Tibial artery (tissue), 4 donors: ENCODE data around the gene ADIPOR1.

ENCODE experiments used
- DNase-seq, 2 donors: peaks; one replicate each; pipeline ENCODE4 v3.0.0-alpha.2; 2019
- H3K27ac ChIP-seq, 2 donors: fragments of 200-600 bp; sonication (generic) in 1 of 2; 1 replicate in 1 of 2; 2 replicates in 1 of 2; pipeline ENCODE4 v1.5.1; 2018 to 2019; ENCODE audit warnings: mild to moderate bottlenecking in 1 of 2
- H3K27me3 ChIP-seq, 2 donors: fragments of 200-600 bp; sonication (generic) in 1 of 2; one replicate each; pipeline versions ENCODE4 v1.5.1 to v1.6.0; 2016 to 2019
- H3K36me3 ChIP-seq, 3 donors: fragments of 200-600 bp; sonication (generic) in 2 of 3; one replicate each; pipeline ENCODE4 v1.5.1; 2016 to 2019; ENCODE audit warnings: mild to moderate bottlenecking in 2 of 3
- H3K4me1 ChIP-seq, 4 donors: fragments of 200-600 bp; sonication (generic) in 2 of 4; 1 replicate in 3 of 4; 2 replicates in 1 of 4; pipeline ENCODE4 v1.5.1; 2016 to 2019
- H3K4me3 ChIP-seq, 2 donors: fragments of 200-600 bp; sonication (generic) in 1 of 2; 1 replicate in 1 of 2; 2 replicates in 1 of 2; pipeline ENCODE4 v1.5.1; 2018 to 2019; ENCODE audit warnings: mild to moderate bottlenecking in 2 of 2
- H3K9me3 ChIP-seq, 3 donors: fragments of 200-600 bp; sonication (generic) in 1 of 3; one replicate each; pipeline ENCODE4 v1.5.1; 2016 to 2019
- intact Hi-C: fragments of 100-400 bp; cut with DNase I; formaldehyde crosslinking; loops from one replicate; pipeline ENCODE4 v1.15.0; 2023; ENCODE audit warnings: low total_unique reads
- TF ChIP-seq, protein P1 (sequence below), 2 experiments: fragments of 200-600 bp in 1 of 2; fragments of 450-650 bp in 1 of 2; IDR thresholded peaks; one replicate each; pipeline ENCODE4 v1.5.1; 2017 to 2019; ENCODE audit warnings: antibody characterized with exemption in 2 of 2, mild to moderate bottlenecking in 1 of 2, moderate library complexity in 1 of 2

The ADIPOR1 gene

DNA sequence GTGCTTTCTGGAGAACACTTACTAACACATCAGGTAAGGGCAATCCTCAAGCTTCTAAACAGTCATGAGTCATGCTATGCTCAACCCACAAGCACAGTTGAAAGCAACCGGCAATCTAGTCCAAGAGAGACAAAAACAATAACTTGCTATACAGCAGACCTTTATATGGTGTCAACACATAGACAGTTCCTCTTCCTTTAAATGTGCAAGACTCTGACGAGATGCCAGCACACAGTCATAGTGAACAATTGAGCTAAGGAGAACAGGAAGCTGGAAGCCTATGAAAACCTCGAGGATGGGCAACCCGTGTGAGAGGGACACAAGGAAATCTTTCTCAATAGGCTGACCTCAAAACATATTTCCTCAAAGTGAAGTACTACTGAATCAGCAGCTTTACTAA lies 5.3 kb downstream of the ADIPOR1 start:
- TF ChIP-seq, protein P1, sequence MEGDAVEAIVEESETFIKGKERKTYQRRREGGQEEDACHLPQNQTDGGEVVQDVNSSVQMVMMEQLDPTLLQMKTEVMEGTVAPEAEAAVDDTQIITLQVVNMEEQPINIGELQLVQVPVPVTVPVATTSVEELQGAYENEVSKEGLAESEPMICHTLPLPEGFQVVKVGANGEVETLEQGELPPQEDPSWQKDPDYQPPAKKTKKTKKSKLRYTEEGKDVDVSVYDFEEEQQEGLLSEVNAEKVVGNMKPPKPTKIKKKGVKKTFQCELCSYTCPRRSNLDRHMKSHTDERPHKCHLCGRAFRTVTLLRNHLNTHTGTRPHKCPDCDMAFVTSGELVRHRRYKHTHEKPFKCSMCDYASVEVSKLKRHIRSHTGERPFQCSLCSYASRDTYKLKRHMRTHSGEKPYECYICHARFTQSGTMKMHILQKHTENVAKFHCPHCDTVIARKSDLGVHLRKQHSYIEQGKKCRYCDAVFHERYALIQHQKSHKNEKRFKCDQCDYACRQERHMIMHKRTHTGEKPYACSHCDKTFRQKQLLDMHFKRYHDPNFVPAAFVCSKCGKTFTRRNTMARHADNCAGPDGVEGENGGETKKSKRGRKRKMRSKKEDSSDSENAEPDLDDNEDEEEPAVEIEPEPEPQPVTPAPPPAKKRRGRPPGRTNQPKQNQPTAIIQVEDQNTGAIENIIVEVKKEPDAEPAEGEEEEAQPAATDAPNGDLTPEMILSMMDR (IDR thresholded peaks at IDR 0.05), result no peak
- Histone ChIP-seq H3K4me3 (no peak overlapping the region), H3K9me3 (no peaks in the 10 kb centered on the region), H3K27me3 (no peaks in the 10 kb centered on the region), H3K27ac (peak overlapping the region in 1 of 2 donors; percentile 8), H3K4me1 (peaks cover 0 to 55% (median 33%) of the 10 kb centered on the region in 4 donors), H3K36me3 (peaks cover 20 to 52% (median 34%) of the 10 kb centered on the region in 3 donors)
- intact Hi-C loops, result no loop called here
- DNase-seq, result peak in 1 of 2 donors; percentile 75

GRCh38 chr1:202952099-202952498 lies 6.0 kb downstream of the ADIPOR1 start:
- Histone ChIP-seq H3K27me3 (no peaks in the 10 kb centered on the region), H3K4me1 (peaks cover 0 to 50% (median 28%) of the 10 kb centered on the region in 4 donors), H3K4me3 (no peak overlapping the region), H3K9me3 (no peaks in the 10 kb centered on the region), H3K36me3 (peaks cover 20 to 60% (median 41%) of the 10 kb centered on the region in 3 donors), H3K27ac (peak overlapping the region in 1 of 2 donors; percentile 8)
- DNase-seq, result no peak
- TF ChIP-seq, protein P1 (IDR thresholded peaks at IDR 0.05), result no peak
- intact Hi-C loops, result no loop called here

DNA sequence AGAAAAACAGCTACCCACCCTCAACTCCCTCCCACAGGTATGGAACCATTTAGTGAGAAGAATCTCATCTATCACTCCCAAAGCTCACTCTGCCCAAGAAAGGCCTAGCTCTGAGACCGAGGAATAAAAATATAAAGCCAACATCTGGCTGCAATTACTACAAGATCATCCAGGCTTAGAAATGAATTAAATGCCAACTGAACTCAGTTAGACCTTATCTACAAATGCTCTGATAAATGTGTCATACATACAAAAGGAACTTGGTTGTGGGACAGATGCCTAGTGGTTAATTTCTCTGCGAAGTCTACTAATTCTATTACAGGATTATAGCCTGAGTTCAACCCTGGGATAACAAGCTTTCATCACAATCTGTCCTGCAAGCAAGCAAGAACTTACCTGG lies 6.7 kb downstream of the ADIPOR1 start:
- peaks cover 0 to 43% (median 23%) of the 10 kb centered on the region in 4 donors for H3K4me1 ChIP-seq
- H3K27me3 ChIP-seq, result no peaks in the 10 kb centered on the region
- no peak overlapping the region for H3K4me3 ChIP-seq
- H3K9me3 ChIP-seq, result no peaks in the 10 kb centered on the region
- peaks cover 25 to 66% (median 48%) of the 10 kb centered on the region in 3 donors for H3K36me3 ChIP-seq
- no peak for DNase-seq
- TF ChIP-seq, protein P1 (IDR thresholded peaks at IDR 0.05), result no peak
- no peak overlapping the region for H3K27ac ChIP-seq
- intact Hi-C loops, result no loop called here

DNA sequence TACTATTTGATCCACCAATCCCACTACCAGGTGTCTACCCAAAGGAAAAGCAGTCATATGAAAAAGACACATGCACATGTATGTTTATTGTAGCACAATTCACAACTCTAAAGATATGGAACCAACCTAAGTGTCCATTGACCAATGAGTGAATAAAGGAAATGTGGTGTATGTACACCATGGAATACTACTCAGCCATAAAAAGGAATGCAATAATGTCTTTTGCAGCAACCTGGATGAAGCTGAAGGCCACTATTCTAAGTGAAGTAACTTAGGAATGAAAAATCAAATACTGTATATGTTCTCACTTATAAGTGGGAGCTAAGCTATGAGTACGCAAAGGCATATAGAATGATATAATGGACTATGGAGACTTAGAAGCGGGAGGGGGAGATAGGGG lies 12.6 kb downstream of the ADIPOR1 start:
- no peaks in the 10 kb centered on the region for H3K9me3 ChIP-seq
- H3K36me3 ChIP-seq, result peaks cover 78 to 100% (median 100%) of the 10 kb centered on the region in 3 donors
- H3K4me3 ChIP-seq, result no peak overlapping the region
- intact Hi-C loops, result no loop called here
- no peaks in the 10 kb centered on the region for H3K4me1 ChIP-seq
- H3K27ac ChIP-seq, result no peak overlapping the region
- H3K27me3 ChIP-seq, result no peaks in the 10 kb centered on the region
- no peak for DNase-seq
- TF ChIP-seq, protein P1 (IDR thresholded peaks at IDR 0.05), result no peak

GRCh38 chr1:202944438-202944921 lies 13.6 kb downstream of the ADIPOR1 start:
- Histone ChIP-seq H3K4me1 (no peaks in the 10 kb centered on the region), H3K27me3 (no peaks in the 10 kb centered on the region), H3K27ac (no peak overlapping the region), H3K4me3 (no peak overlapping the region), H3K36me3 (peaks cover 73 to 97% (median 97%) of the 10 kb centered on the region in 3 donors), H3K9me3 (no peaks in the 10 kb centered on the region)
- TF ChIP-seq, protein P1 (IDR thresholded peaks at IDR 0.05), result no peak
- intact Hi-C loops, result no loop called here
- no peak for DNase-seq

- TF ChIP-seq, protein P1 (IDR thresholded peaks at IDR 0.05), result no peak
- intact Hi-C loops, result no loop called here
- Histone ChIP-seq H3K27ac (no peak overlapping the region), H3K4me1 (no peaks in the 10 kb centered on the region), H3K36me3 (peaks cover 67 to 76% (median 76%) of the 10 kb centered on the region in 3 donors), H3K4me3 (no peak overlapping the region), H3K9me3 (no peaks in the 10 kb centered on the region), H3K27me3 (no peaks in the 10 kb centered on the region)
- no peak for DNase-seq
Measured at GRCh38 chr1:202942426-202942825, 15.7 kb downstream of the ADIPOR1 start.
